Panc1 (cell line): ENCODE measurements around the gene TK2.

Experiments used
- POLR2AphosphoS5 ChIP-seq: IDR thresholded peaks from 2 replicates; pipeline ENCODE4 v1.6.1; 2012; ENCODE audit warnings: mild to moderate bottlenecking, low read depth, low read length, moderate library complexity
- SIN3A ChIP-seq: IDR thresholded peaks from 2 replicates; pipeline ENCODE4 v1.6.1; 2012; ENCODE audit warnings: low read depth, mild to moderate bottlenecking, low read length, moderate library complexity, borderline replicate concordance; ENCODE audit not compliant: insufficient read depth
- TCF7L2 ChIP-seq: IDR thresholded peaks from 2 replicates; pipeline ENCODE4 v1.6.1; 2011; ENCODE audit warnings: mild to moderate bottlenecking, low read depth, low read length, inconsistent platforms
- TF ChIP-seq, protein P1 (sequence below): fragments of 450-650 bp; IDR thresholded peaks from 2 replicates; pipeline ENCODE4 v1.5.1; 2017; ENCODE audit warnings: mild to moderate bottlenecking
- TF ChIP-seq, protein P2 (sequence below), 2 experiments: IDR thresholded peaks; 2 replicates each; pipeline ENCODE4 v1.6.1; 2011 to 2012; ENCODE audit warnings: low read depth in 2 of 2, control low read depth in 1 of 2, low read length in 1 of 2, mild to moderate bottlenecking in 1 of 2, moderate library complexity in 1 of 2; ENCODE audit not compliant: insufficient read depth in 1 of 2

DNA sequence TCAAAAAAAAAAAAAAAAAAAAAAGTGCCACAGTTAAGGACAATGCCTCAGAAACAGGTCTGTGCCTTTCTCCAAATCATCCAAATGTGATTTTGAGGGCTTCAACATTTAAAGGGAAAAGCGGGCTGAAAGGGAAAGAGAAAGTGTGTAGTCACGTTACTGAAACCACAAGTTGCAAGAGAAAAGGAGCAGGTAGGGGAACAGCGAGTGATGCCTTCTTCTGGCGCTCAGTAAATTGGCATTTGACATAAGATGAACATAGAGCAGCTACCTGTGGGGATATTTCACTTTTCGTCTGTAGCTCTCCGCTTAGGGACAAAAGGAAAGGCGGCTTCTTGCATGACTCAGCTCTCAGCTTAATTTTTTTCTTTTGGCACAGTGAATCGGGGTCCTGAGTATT lies 40.4 kb upstream of the TK2 start:
- TF ChIP-seq, protein P1, sequence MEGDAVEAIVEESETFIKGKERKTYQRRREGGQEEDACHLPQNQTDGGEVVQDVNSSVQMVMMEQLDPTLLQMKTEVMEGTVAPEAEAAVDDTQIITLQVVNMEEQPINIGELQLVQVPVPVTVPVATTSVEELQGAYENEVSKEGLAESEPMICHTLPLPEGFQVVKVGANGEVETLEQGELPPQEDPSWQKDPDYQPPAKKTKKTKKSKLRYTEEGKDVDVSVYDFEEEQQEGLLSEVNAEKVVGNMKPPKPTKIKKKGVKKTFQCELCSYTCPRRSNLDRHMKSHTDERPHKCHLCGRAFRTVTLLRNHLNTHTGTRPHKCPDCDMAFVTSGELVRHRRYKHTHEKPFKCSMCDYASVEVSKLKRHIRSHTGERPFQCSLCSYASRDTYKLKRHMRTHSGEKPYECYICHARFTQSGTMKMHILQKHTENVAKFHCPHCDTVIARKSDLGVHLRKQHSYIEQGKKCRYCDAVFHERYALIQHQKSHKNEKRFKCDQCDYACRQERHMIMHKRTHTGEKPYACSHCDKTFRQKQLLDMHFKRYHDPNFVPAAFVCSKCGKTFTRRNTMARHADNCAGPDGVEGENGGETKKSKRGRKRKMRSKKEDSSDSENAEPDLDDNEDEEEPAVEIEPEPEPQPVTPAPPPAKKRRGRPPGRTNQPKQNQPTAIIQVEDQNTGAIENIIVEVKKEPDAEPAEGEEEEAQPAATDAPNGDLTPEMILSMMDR: no peak
- TF ChIP-seq POLR2AphosphoS5: no peak
- TF ChIP-seq, protein P2, sequence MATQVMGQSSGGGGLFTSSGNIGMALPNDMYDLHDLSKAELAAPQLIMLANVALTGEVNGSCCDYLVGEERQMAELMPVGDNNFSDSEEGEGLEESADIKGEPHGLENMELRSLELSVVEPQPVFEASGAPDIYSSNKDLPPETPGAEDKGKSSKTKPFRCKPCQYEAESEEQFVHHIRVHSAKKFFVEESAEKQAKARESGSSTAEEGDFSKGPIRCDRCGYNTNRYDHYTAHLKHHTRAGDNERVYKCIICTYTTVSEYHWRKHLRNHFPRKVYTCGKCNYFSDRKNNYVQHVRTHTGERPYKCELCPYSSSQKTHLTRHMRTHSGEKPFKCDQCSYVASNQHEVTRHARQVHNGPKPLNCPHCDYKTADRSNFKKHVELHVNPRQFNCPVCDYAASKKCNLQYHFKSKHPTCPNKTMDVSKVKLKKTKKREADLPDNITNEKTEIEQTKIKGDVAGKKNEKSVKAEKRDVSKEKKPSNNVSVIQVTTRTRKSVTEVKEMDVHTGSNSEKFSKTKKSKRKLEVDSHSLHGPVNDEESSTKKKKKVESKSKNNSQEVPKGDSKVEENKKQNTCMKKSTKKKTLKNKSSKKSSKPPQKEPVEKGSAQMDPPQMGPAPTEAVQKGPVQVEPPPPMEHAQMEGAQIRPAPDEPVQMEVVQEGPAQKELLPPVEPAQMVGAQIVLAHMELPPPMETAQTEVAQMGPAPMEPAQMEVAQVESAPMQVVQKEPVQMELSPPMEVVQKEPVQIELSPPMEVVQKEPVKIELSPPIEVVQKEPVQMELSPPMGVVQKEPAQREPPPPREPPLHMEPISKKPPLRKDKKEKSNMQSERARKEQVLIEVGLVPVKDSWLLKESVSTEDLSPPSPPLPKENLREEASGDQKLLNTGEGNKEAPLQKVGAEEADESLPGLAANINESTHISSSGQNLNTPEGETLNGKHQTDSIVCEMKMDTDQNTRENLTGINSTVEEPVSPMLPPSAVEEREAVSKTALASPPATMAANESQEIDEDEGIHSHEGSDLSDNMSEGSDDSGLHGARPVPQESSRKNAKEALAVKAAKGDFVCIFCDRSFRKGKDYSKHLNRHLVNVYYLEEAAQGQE (IDR thresholded peaks at IDR 0.05; ENCODE audit: insufficient read depth in 1 of 2, low read depth in 2 of 2, low read length in 1 of 2): no peak
- no peak for TF ChIP-seq TCF7L2
- no peak for TF ChIP-seq SIN3A
